Measurements from ENCODE around the gene WDFY4.

Gene WDFY4

GRCh38 chr10:48771234-48771633, 86.6 kb downstream of the WDFY4 start:
- no peak for TF ChIP-seq CTCF (conservative IDR thresholded peaks at IDR 0.05)
- TF ChIP-seq ZFX (IDR thresholded peaks at IDR 0.05): no peak
- H3K27ac ChIP-seq: no peak overlapping the region

GRCh38 chr10:48772059-48772458, 87.4 kb downstream of the WDFY4 start:
- TF ChIP-seq CTCF (conservative IDR thresholded peaks at IDR 0.05) (no peak), ZFX (IDR thresholded peaks at IDR 0.05) (no peak)
- H3K27ac ChIP-seq: no peak overlapping the region

DNA sequence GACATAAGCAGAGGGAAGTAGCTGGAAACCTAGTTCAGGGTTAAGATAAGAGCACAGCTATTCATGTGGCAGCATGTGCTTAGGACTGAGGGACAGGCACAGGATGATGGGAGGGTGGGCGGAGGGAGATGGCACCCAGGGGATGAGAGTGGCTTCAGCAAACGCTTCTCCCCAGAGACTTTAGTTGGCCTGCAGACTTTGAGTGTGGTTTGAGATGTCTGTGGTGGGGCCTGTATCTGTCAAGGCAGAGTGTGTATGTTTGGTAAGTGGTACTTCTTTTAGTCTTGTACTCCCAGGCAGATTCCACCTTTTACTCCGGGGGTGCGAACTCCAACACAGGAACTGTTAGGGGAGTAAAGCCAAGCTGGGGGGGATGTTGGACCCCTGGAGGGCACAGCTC, 88.9 kb downstream of the WDFY4 start:
- no peak overlapping the region for H3K27ac ChIP-seq
- TF ChIP-seq ZFX (IDR thresholded peaks at IDR 0.05) (no peak), CTCF (conservative IDR thresholded peaks at IDR 0.05) (no peak)

- TF ChIP-seq CTCF (conservative IDR thresholded peaks at IDR 0.05) (no peak), ZFX (IDR thresholded peaks at IDR 0.05) (no peak)
- H3K27ac ChIP-seq: no peak overlapping the region
Measured at GRCh38 chr10:48774416-48775205, 89.9 kb downstream of the WDFY4 start.

- no peak for TF ChIP-seq CTCF (conservative IDR thresholded peaks at IDR 0.05)
- no peak for TF ChIP-seq ZFX (IDR thresholded peaks at IDR 0.05)
- H3K27ac ChIP-seq: no peak overlapping the region
Measured at GRCh38 chr10:48775206-48775517, 90.5 kb downstream of the WDFY4 start.

- TF ChIP-seq ZFX (IDR thresholded peaks at IDR 0.05): no peak
- no peak for TF ChIP-seq CTCF (conservative IDR thresholded peaks at IDR 0.05)
- no peak overlapping the region for H3K27ac ChIP-seq
Measured at GRCh38 chr10:48776005-48776522, 91.4 kb downstream of the WDFY4 start.

DNA sequence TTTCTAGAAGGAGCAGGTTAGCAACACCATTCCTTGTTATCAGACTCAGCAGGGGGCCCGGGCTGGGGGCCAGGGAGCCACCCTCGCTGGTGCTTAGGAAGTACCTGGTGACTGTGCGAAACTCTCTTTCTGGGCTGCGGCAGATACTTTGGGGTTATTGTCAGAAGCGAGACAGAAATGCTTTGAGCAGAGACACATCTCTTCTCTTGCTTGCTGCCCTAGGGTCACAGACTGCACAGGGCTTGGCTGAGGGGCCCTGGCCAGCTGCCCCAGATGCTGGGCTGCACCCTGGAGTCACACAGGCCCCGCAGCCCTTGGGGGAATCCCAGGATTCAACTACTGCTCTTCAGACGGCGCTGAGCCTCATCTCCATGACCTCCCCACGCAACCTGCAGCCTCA, 91.9 kb downstream of the WDFY4 start:
- no peak overlapping the region for H3K27ac ChIP-seq
- TF ChIP-seq CTCF (conservative IDR thresholded peaks at IDR 0.05) (no peak), ZFX (IDR thresholded peaks at IDR 0.05) (no peak)

Measured in C4-2B (cell line).